ENCODE measurements around the gene AAMP. TPM values are rescaled to one million over a fixed set of nuclear protein-coding genes. Genes with fewer than 3 reads are reported as not detected.

Gene AAMP
- total RNA-seq, 1 experiment from 2014 or later, result 125 TPM

- ChIA-PET POLR2A (interaction anchor here (0.7 kb wide), 2 partner anchors 9 to 80 kb away, joined by 3 read pairs; no protein-coding TSS in a partner anchor), CTCF (interaction anchor here (1.6 to 2.6 kb wide), 3 partner anchors 49 to 88 kb away, joined by 5 to 9 read pairs (median 8); partner anchors contain the start of gene CATIP)
- Mint-ChIP-seq H3K27ac (no peak overlapping the region; the same call in 1 of the 2 replicates), H3K36me3 (no peaks in the 10 kb centered on the region), H3K4me1 (no peaks in the 10 kb centered on the region), H3K9me3 (peaks cover 3% of the 10 kb centered on the region), H3K4me3 (no peak overlapping the region), H3K27me3 (ENCODE audit: low read depth) (no peaks in the 10 kb centered on the region)
- TF ChIP-seq ZNF423 (CRISPR knock-in tag; IDR thresholded peaks at IDR 0.05) (no peak), KAT7 (CRISPR knock-in tag; IDR thresholded peaks at IDR 0.05; ENCODE audit: borderline replicate concordance) (no peak), AR (CRISPR knock-in tag; IDR thresholded peaks at IDR 0.05) (no peak), IRF2 (CRISPR knock-in tag; IDR thresholded peaks at IDR 0.05; ENCODE audit: borderline replicate concordance, low read depth) (no peak), CTCF (IDR thresholded peaks at IDR 0.05) (no peak), ZNF121 (CRISPR knock-in tag; IDR thresholded peaks at IDR 0.05) (no peak), SMAD3 (CRISPR knock-in tag; IDR thresholded peaks at IDR 0.05; ENCODE audit: borderline replicate concordance) (no peak), CDX4 (CRISPR knock-in tag; IDR thresholded peaks at IDR 0.05; ENCODE audit: borderline replicate concordance) (no peak), FOXJ3 (CRISPR knock-in tag; IDR thresholded peaks at IDR 0.05; ENCODE audit: borderline replicate concordance) (no peak), MAX (CRISPR knock-in tag; IDR thresholded peaks at IDR 0.05) (no peak), TP53 (CRISPR knock-in tag; IDR thresholded peaks at IDR 0.05) (no peak), HMGA2 (CRISPR knock-in tag; IDR thresholded peaks at IDR 0.05) (no peak), ZNF425 (CRISPR knock-in tag; conservative IDR thresholded peaks at IDR 0.05) (no peak), ZNF416 (CRISPR knock-in tag; IDR thresholded peaks at IDR 0.05) (no peak), USF1 (CRISPR knock-in tag; IDR thresholded peaks at IDR 0.05) (no peak), RORB (CRISPR knock-in tag; IDR thresholded peaks at IDR 0.05) (no peak), GRHL2 (CRISPR knock-in tag; IDR thresholded peaks at IDR 0.05; ENCODE audit: insufficient replicate concordance, severe bottlenecking) (no peak), ZNF512 (CRISPR knock-in tag; IDR thresholded peaks at IDR 0.05; ENCODE audit: borderline replicate concordance) (no peak), CREB1 (CRISPR knock-in tag; IDR thresholded peaks at IDR 0.05) (no peak)
- no peak for DNase-seq (ENCODE audit: low spot score)
- ATAC-seq, result no peak
Measured at GRCh38 chr2:218307415-218308090, 37.6 kb upstream of the AAMP start.
